IMR-90 (cell line): ENCODE measurements around the gene CYGB. TPM values are rescaled to one million over a fixed set of nuclear protein-coding genes. Genes with fewer than 3 reads are reported as not detected.

Experiments used
- ATAC-seq: fragments of 200-7000 bp; cut with Tn5 transposase; 2 replicates; pipeline ENCODE4 v1.9.1; 2020; ENCODE audit warnings: low read depth, mild to moderate bottlenecking, moderate library complexity
- BruUV-seq: library from RNA; stranded (reverse); fragments of 400-500 nt; replicated peaks from 2 replicates; lab custom pipeline; 2021; lab: Mats Ljungman, UMichigan
- CTCF ChIA-PET: fragments of 300-600 bp; formaldehyde crosslinking; extraction: SDS; loops from one replicate; lab custom pipeline; 2021; ENCODE audit warnings: antibody characterized with exemption; lab: Yijun Ruan, JAX
- POLR2A ChIA-PET: fragments of 300-600 bp; sonication (Branson Sonifier 250); formaldehyde crosslinking; loops from one replicate; lab custom pipeline; 2022; ENCODE audit warnings: antibody characterized with exemption; ENCODE audit not compliant: unreplicated experiment; lab: Charles Lee
- DNase-seq: peaks from one replicate; pipeline ENCODE4 v3.0.0; 2013
- H2AFZ ChIP-seq: replicated peaks from 2 replicates; pipeline ENCODE3; 2013; ENCODE audit warnings: low read length, mild to moderate bottlenecking; ENCODE audit not compliant: poor library complexity
- H2AK5ac ChIP-seq: 2 replicates; pipeline ENCODE4 v1.6.1; 2013; ENCODE audit warnings: low read depth, low read length, inconsistent platforms
- H2AK9ac ChIP-seq: replicated peaks from 2 replicates; pipeline ENCODE3; 2013; ENCODE audit warnings: mild to moderate bottlenecking, low read depth, low read length, moderate library complexity; ENCODE audit not compliant: poor library complexity
- H2BK120ac ChIP-seq: 2 replicates; pipeline ENCODE4 v1.6.1; 2013; ENCODE audit warnings: low read depth, low read length, inconsistent platforms
- H2BK15ac ChIP-seq: 3 replicates; pipeline ENCODE4 v1.6.1; 2013; ENCODE audit warnings: low read depth, low read length, inconsistent platforms
- H2BK20ac ChIP-seq: 2 replicates; pipeline ENCODE4 v1.6.1; 2013; ENCODE audit warnings: low read depth, mild to moderate bottlenecking, inconsistent platforms, low read length, moderate library complexity
- H2BK5ac ChIP-seq: 2 replicates; pipeline ENCODE4 v1.6.1; 2013; ENCODE audit warnings: mild to moderate bottlenecking, low read depth, low read length, inconsistent platforms; ENCODE audit not compliant: poor library complexity, severe bottlenecking
- H3K14ac ChIP-seq: replicated peaks from 2 replicates; pipeline ENCODE4 v1.6.1; 2013; ENCODE audit warnings: low read depth, low read length, inconsistent platforms
- H3K18ac ChIP-seq: 2 replicates; pipeline ENCODE4 v1.6.1; 2013; ENCODE audit warnings: low read depth, low read length, control low read depth
- H3K23ac ChIP-seq: 2 replicates; pipeline ENCODE4 v1.6.1; 2013; ENCODE audit warnings: low read depth, low read length, inconsistent platforms
- H3K27ac ChIP-seq: 2 replicates; pipeline ENCODE4 v1.5.1; 2013; ENCODE audit warnings: mild to moderate bottlenecking, control low read depth, low read length; ENCODE audit not compliant: insufficient read depth
- H3K27me3 ChIP-seq: 2 replicates; pipeline ENCODE4 v1.6.1; 2013; ENCODE audit warnings: low read length; ENCODE audit not compliant: control insufficient read depth, insufficient read depth
- H3K36me3 ChIP-seq: 2 replicates; pipeline ENCODE4 v1.6.1; 2013; ENCODE audit warnings: low read length, mixed read lengths; ENCODE audit not compliant: control insufficient read depth, insufficient read depth
- H3K4ac ChIP-seq: 2 replicates; pipeline ENCODE4 v1.6.1; 2013; ENCODE audit warnings: low read depth, low read length, inconsistent platforms
- H3K4me1 ChIP-seq: 2 replicates; pipeline ENCODE4 v1.6.1; 2013; ENCODE audit warnings: low read length, mixed read lengths; ENCODE audit not compliant: control insufficient read depth, insufficient read depth
- H3K4me2 ChIP-seq: 2 replicates; pipeline ENCODE4 v1.6.1; 2013; ENCODE audit warnings: low read depth, mild to moderate bottlenecking, control low read depth, low read length, moderate library complexity
- H3K4me3 ChIP-seq: 2 replicates; pipeline ENCODE4 v1.5.1; 2013; ENCODE audit warnings: low read depth, mild to moderate bottlenecking, control low read depth, low read length, moderate library complexity; ENCODE audit not compliant: insufficient read depth
- H3K56ac ChIP-seq: 2 replicates; pipeline ENCODE4 v1.6.1; 2013; ENCODE audit warnings: low read length, inconsistent platforms; ENCODE audit not compliant: insufficient read depth; ENCODE audit errors: extremely low read depth
- H3K79me1 ChIP-seq, 2 experiments: 2 replicates each; pipeline ENCODE4 v1.6.1; 2013; ENCODE audit warnings: low read length in 2 of 2, inconsistent platforms in 1 of 2, low read depth in 1 of 2
- H3K9ac ChIP-seq: 2 replicates; pipeline ENCODE4 v1.6.1; 2013; ENCODE audit warnings: low read depth, low read length, control low read depth
- H3K9me1 ChIP-seq: 2 replicates; pipeline ENCODE4 v1.6.1; 2013; ENCODE audit warnings: low read length, inconsistent platforms; ENCODE audit not compliant: insufficient read depth
- H3K9me3 ChIP-seq: 2 replicates; pipeline ENCODE4 v1.6.1; 2013; ENCODE audit warnings: low read length; ENCODE audit not compliant: control insufficient read depth, insufficient read depth
- H4K20me1 ChIP-seq: 2 replicates; pipeline ENCODE4 v1.6.1; 2013; ENCODE audit warnings: low read length, inconsistent platforms; ENCODE audit not compliant: insufficient read depth
- H4K5ac ChIP-seq: 2 replicates; pipeline ENCODE4 v1.6.1; 2013; ENCODE audit warnings: mild to moderate bottlenecking, low read depth, low read length, control low read depth
- H4K8ac ChIP-seq, 2 experiments: 2 replicates each; pipeline ENCODE4 v1.6.1; 2013; ENCODE audit warnings: low read depth in 2 of 2, low read length in 2 of 2, control low read depth in 1 of 2, inconsistent platforms in 1 of 2
- H4K91ac ChIP-seq: 2 replicates; pipeline ENCODE4 v1.6.1; 2013; ENCODE audit warnings: low read depth, low read length, inconsistent platforms; ENCODE audit not compliant: insufficient read depth
- BHLHE40 ChIP-seq: fragments of 150-350 bp; IDR thresholded peaks from 2 replicates; pipeline ENCODE4 v1.6.1; 2016; ENCODE audit warnings: mild to moderate bottlenecking, low read depth, low read length
- CEBPB ChIP-seq: IDR thresholded peaks from 2 replicates; pipeline ENCODE4 v1.6.1; 2012; ENCODE audit warnings: low read depth, low read length, improper control_type of control experiment
- MAZ ChIP-seq: IDR thresholded peaks from 2 replicates; pipeline ENCODE4 v1.6.1; 2012; ENCODE audit warnings: low read depth, mild to moderate bottlenecking, low read length, improper control_type of control experiment, moderate library complexity, borderline replicate concordance
- MXI1 ChIP-seq: IDR thresholded peaks from 2 replicates; pipeline ENCODE4 v1.6.1; 2012; ENCODE audit warnings: low read depth, mild to moderate bottlenecking, low read length, moderate library complexity, borderline replicate concordance
- NFE2L2 ChIP-seq: fragments of 150-350 bp; IDR thresholded peaks from 2 replicates; pipeline ENCODE4 v1.6.1; 2016; ENCODE audit warnings: low read depth, mild to moderate bottlenecking, low read length
- RAD21 ChIP-seq: IDR thresholded peaks from 2 replicates; pipeline ENCODE4 v1.6.1; 2012; ENCODE audit warnings: low read length, improper control_type of control experiment
- RFX5 ChIP-seq: IDR thresholded peaks from 2 replicates; pipeline ENCODE4 v1.8.0; 2012; ENCODE audit warnings: low read depth, mild to moderate bottlenecking, low read length, moderate library complexity
- USF2 ChIP-seq: fragments of 150-350 bp; IDR thresholded peaks from 2 replicates; pipeline ENCODE4 v1.6.1; 2017; ENCODE audit warnings: mild to moderate bottlenecking, antibody characterized with exemption, low read length, low read depth
- WGBS, 2 experiments: methylation state at CpG; one replicate each; pipeline versions ENCODE4 v1.1.5 to v1.1.7; 2013; ENCODE audit warnings: missing lambda C conversion rate in 2 of 2; ENCODE audit not compliant: insufficient read length in 1 of 2; ENCODE audit errors: extremely low coverage in 2 of 2; 5-methylcytosine and 5-hydroxymethylcytosine counted together
- dilution Hi-C: fragments of 300-500 bp; cut with HindIII; formaldehyde crosslinking; loops from one replicate; pipeline ENCODE4 v1.14.3; 2018; ENCODE audit warnings: low sequenced_read_pairs; ENCODE audit not compliant: unreplicated experiment
- in situ Hi-C: fragments of 300-500 bp; cut with MboI; formaldehyde crosslinking; loops from 3 replicates; pipeline ENCODE4 v1.14.3; 2019; ENCODE audit warnings: low sequenced_read_pairs, inconsistent platforms, mixed read lengths
- intact Hi-C: fragments of 100-400 bp; cut with micrococcal nuclease; formaldehyde crosslinking; loops from 2 replicates; pipeline ENCODE4 v1.10.0; 2022
- polyA plus RNA-seq, 3 experiments: library from polyadenylated mRNA; depleted of rRNA; stranded (reverse); fragments of >200 nt; gene quantifications; 2 replicates each; pipeline ENCODE4 v1.2.3, GENCODE V29; 2012; ENCODE audit warnings: low replicate concordance in 1 of 3
- total RNA-seq: library from RNA; depleted of rRNA; stranded (reverse); fragments of >200 nt; gene quantifications from 2 replicates; pipeline ENCODE4 v1.2.3, GENCODE V29; 2012

Gene CYGB
- total and polyA plus RNA-seq, 2 of the 4 experiments (the other 2 are of a cell fraction) = 1.3 to 2.9 TPM

GRCh38 chr17:76513306-76513692 is 24.2 kb downstream of the CYGB start:
- POLR2A ChIA-PET = no interaction called here
- H3K4me1 ChIP-seq = peaks cover 10% of the 10 kb centered on the region
- no peak for TF ChIP-seq MXI1
- TF ChIP-seq BHLHE40 = no peak
- no peak for TF ChIP-seq RFX5
- TF ChIP-seq USF2 = no peak
- no peak for TF ChIP-seq CEBPB
- no peak for TF ChIP-seq RAD21
- no peak for TF ChIP-seq MAZ
- no peak for TF ChIP-seq NFE2L2
- H3K79me1 ChIP-seq = no peaks in the 10 kb centered on the region
- H4K8ac ChIP-seq = no peak overlapping the region
- no peak overlapping the region for H2AK9ac ChIP-seq
- no peak overlapping the region for H2BK15ac ChIP-seq
- DNase-seq = no peak
- H3K23ac ChIP-seq = no peak overlapping the region
- dilution Hi-C loops (no loop called here), in situ Hi-C loops (no loop called here), intact Hi-C loops (no loop called here)
- no peak overlapping the region for H3K4ac ChIP-seq
- CTCF ChIA-PET = no interaction called here
- H4K5ac ChIP-seq = no peak overlapping the region
- 0 out of 2 replicates have a peak overlapping the region, but pooled peaks have one; percentile 3 for H3K56ac ChIP-seq
- no peak overlapping the region for H2BK120ac ChIP-seq
- 85% methylated on average over 3 of the region's 6 CpGs; no CpG with 5 or more reads in 1 of the 2 experiments for WGBS, 2 experiments
- no peak overlapping the region for H2BK5ac ChIP-seq
- H3K27me3 ChIP-seq = peaks cover 2% of the 10 kb centered on the region; the same call in 1 of the 2 replicates
- no peaks in the 10 kb centered on the region for H4K20me1 ChIP-seq
- no peak overlapping the region for H2BK20ac ChIP-seq
- no peak overlapping the region for H4K91ac ChIP-seq
- H3K9me3 ChIP-seq = no peaks in the 10 kb centered on the region
- H3K4me3 ChIP-seq = no peak overlapping the region
- H3K18ac ChIP-seq = no peak overlapping the region
- no peak overlapping the region for H3K9ac ChIP-seq
- no peaks in the 10 kb centered on the region for H3K36me3 ChIP-seq
- no peak overlapping the region for H3K27ac ChIP-seq
- H3K4me2 ChIP-seq = no peak overlapping the region
- H2AK5ac ChIP-seq = no peak overlapping the region; the same call in 1 of the 2 replicates
- no TSS peak for BruUV-seq
- 0 out of 2 replicates have a peak, but pooled peaks cover 5% of the 10 kb centered on the region for H3K9me1 ChIP-seq
- no peak overlapping the region for H2AFZ ChIP-seq
- ATAC-seq = no peak
- no peak overlapping the region for H3K14ac ChIP-seq
